WI38 (cell line): Measurements from ENCODE around the gene ACKR2.

Experiments
- H3K4me3 ChIP-seq: 2 replicates; pipeline ENCODE4 v1.5.1; 2011; ENCODE audit warnings: low read depth, mild to moderate bottlenecking, control low read depth, low read length
- CTCF ChIP-seq: IDR thresholded peaks from 2 replicates; pipeline ENCODE4 v1.5.1; 2012; ENCODE audit warnings: low read depth, mild to moderate bottlenecking, control low read depth, low read length

Gene ACKR2

GRCh38 chr3:42874749-42875148 is 65.5 kb downstream of the ACKR2 start:
- no peak for TF ChIP-seq CTCF
- no peak overlapping the region for H3K4me3 ChIP-seq

GRCh38 chr3:42875325-42876151 is 66.3 kb downstream of the ACKR2 start, which contains the start of gene CYP8B1:
Gene CYP8B1, minus strand, starts transcription at chr3:42875879. Its CDS starts 63 bp downstream, at chr3:42875816.
- no peak within 1 kb of the TSS for H3K4me3 ChIP-seq
- no peak for TF ChIP-seq CTCF

GRCh38 chr3:42876401-42876800 is 67.2 kb downstream of the ACKR2 start:
- no peak overlapping the region for H3K4me3 ChIP-seq
- TF ChIP-seq CTCF = no peak

- TF ChIP-seq CTCF = no peak
- no peak overlapping the region for H3K4me3 ChIP-seq
Measured at GRCh38 chr3:42876940-42877720, 67.9 kb downstream of the ACKR2 start.

- H3K4me3 ChIP-seq = no peak overlapping the region
- TF ChIP-seq CTCF = no peak
Measured at GRCh38 chr3:42877881-42878280, 68.6 kb downstream of the ACKR2 start.

GRCh38 chr3:42880183-42880582 is 70.9 kb downstream of the ACKR2 start:
- TF ChIP-seq CTCF = no peak

More at GRCh38 chr3:42880183-42880582, 70.9 kb downstream of the ACKR2 start:
- no peak overlapping the region; the same call in 1 of the 2 replicates for H3K4me3 ChIP-seq
